HepG2 (cell line): ENCODE measurements around the gene MARCHF9. TPM values are rescaled to one million over a fixed set of nuclear protein-coding genes. Genes with fewer than 3 reads are reported as not detected.

Experiments used
- CTCF ChIP-seq: sonication (generic); formaldehyde crosslinking; IDR thresholded peaks from 2 replicates; pipeline ENCODE4 v1.5.0; 2020; ENCODE audit warnings: mild to moderate bottlenecking, missing genetic modification reagents, moderate library complexity
- EP300 ChIP-seq, 3 experiments: sonication (generic) in 1 of 3; formaldehyde crosslinking in 1 of 3; IDR thresholded peaks; 2 replicates each; pipeline versions ENCODE4 v1.5.1 to v1.6.1; 2011 to 2020; ENCODE audit warnings: low read depth in 2 of 3, low read length in 2 of 3, borderline replicate concordance in 1 of 3, improper control_type of control experiment in 1 of 3, mild to moderate bottlenecking in 1 of 3, missing genetic modification reagents in 1 of 3, moderate library complexity in 1 of 3
- GMEB2 ChIP-seq: IDR thresholded peaks from 2 replicates; pipeline ENCODE4 v1.6.1; 2016; ENCODE audit warnings: missing biosample characterization, missing genetic modification reagents, low read depth
- HOXA7 ChIP-seq: sonication (generic); formaldehyde crosslinking; IDR thresholded peaks from 2 replicates; pipeline ENCODE4 v1.8.1; 2022; ENCODE audit warnings: mild to moderate bottlenecking, missing genetic modification reagents, moderate library complexity
- HOXA9 ChIP-seq: sonication (generic); formaldehyde crosslinking; IDR thresholded peaks from 2 replicates; pipeline ENCODE4 v1.8.1; 2022; ENCODE audit warnings: missing genetic modification reagents, mild to moderate bottlenecking, moderate library complexity, borderline replicate concordance
- MAF1 ChIP-seq: sonication (generic); formaldehyde crosslinking; IDR thresholded peaks from 2 replicates; pipeline ENCODE4 v1.5.0; 2020; ENCODE audit warnings: missing genetic modification reagents, borderline replicate concordance
- MIXL1 ChIP-seq: IDR thresholded peaks from 2 replicates; pipeline ENCODE4 v1.6.1; 2016
- NR0B2 ChIP-seq: sonication (generic); formaldehyde crosslinking; IDR thresholded peaks from 2 replicates; pipeline ENCODE4 v1.4.0; 2020; ENCODE audit warnings: mild to moderate bottlenecking, missing genetic modification reagents
- POLR2G ChIP-seq: fragments of 200-400 bp; formaldehyde crosslinking; IDR thresholded peaks from 2 replicates; pipeline ENCODE4 v1.6.1; 2018; ENCODE audit warnings: mild to moderate bottlenecking, low read depth, low read length, moderate library complexity
- RFX5 ChIP-seq: IDR thresholded peaks from 2 replicates; pipeline ENCODE4 v1.6.1; 2011; ENCODE audit warnings: low read depth, low read length, improper control_type of control experiment
- SMAD3 ChIP-seq: sonication (generic); formaldehyde crosslinking; IDR thresholded peaks from 2 replicates; pipeline ENCODE4 v1.4.0; 2020; ENCODE audit warnings: missing genetic modification reagents
- STAG1 ChIP-seq: sonication (generic); formaldehyde crosslinking; IDR thresholded peaks from 2 replicates; pipeline ENCODE4 v1.4.0; 2020; ENCODE audit warnings: missing genetic modification reagents
- TFDP2 ChIP-seq: sonication (generic); formaldehyde crosslinking; IDR thresholded peaks from 2 replicates; pipeline ENCODE4 v1.4.0; 2020; ENCODE audit warnings: missing genetic modification reagents
- ZFY ChIP-seq: sonication (generic); formaldehyde crosslinking; IDR thresholded peaks from 2 replicates; pipeline ENCODE4 v1.4.0; 2020; ENCODE audit warnings: missing genetic modification reagents
- ZNF234 ChIP-seq: sonication (generic); formaldehyde crosslinking; conservative IDR thresholded peaks from 2 replicates; pipeline ENCODE4 v1.5.1; 2020; ENCODE audit warnings: mild to moderate bottlenecking, missing genetic modification reagents
- ZNF263 ChIP-seq: sonication (generic); formaldehyde crosslinking; IDR thresholded peaks from 2 replicates; pipeline ENCODE4 v1.4.0; 2020; ENCODE audit warnings: missing genetic modification reagents
- ZNF614 ChIP-seq: IDR thresholded peaks from 2 replicates; pipeline ENCODE4 v1.6.1; 2018; ENCODE audit warnings: missing biosample characterization, missing genetic modification reagents, inconsistent platforms, borderline replicate concordance
- ZSCAN9 ChIP-seq: IDR thresholded peaks from 2 replicates; pipeline ENCODE4 v1.6.1; 2016; ENCODE audit warnings: borderline replicate concordance
- polyA plus RNA-seq, 8 experiments: library from polyadenylated mRNA; depleted of rRNA in 3 of 8; stranded (reverse) in 7 of 8; unstranded in 1 of 8; fragments of >200 nt; fragmentation: Illumina TruSeq in 4 of 8; extraction: Trizol in 4 of 8; gene quantifications; 2 replicates each; pipeline versions ENCODE4 v1.2.1 to v1.2.3, GENCODE V29; 2011 to 2016; ENCODE audit warnings: low read depth in 4 of 8, missing spikeins in 1 of 8, mixed read lengths in 1 of 8; ENCODE audit not compliant: insufficient read depth in 1 of 8
- total RNA-seq, 5 experiments: library from RNA; depleted of rRNA; stranded (reverse); fragments of >200 nt; fragmentation: Illumina TruSeq; extraction: Trizol; gene quantifications; 2 replicates each; pipeline ENCODE4 v1.2.3, GENCODE V29; 2016; ENCODE audit warnings: low read depth in 1 of 5

The MARCHF9 gene
- total and polyA plus RNA-seq, 2 of the 13 experiments (the other 11 are each of a cell fraction or from before 2014, with no cell fraction given): 5.7 to 9.6 TPM

GRCh38 chr12:57782608-57783465 is 27.9 kb downstream of the MARCHF9 start, which contains the start of gene TSFM (continued):
- TF ChIP-seq POLR2G: peak; percentile 96
- TF ChIP-seq RFX5: no peak
- peak; percentile 94 for TF ChIP-seq CTCF
- TF ChIP-seq MIXL1 (CRISPR knock-in tag): peak; percentile 71; the same call in 1 of the 2 replicates
- peak; percentile 98 for TF ChIP-seq SMAD3 (CRISPR knock-in tag)
- TF ChIP-seq ZFY (CRISPR knock-in tag): peak; percentile 79
- TF ChIP-seq ZNF614: peak; percentile 95
- TF ChIP-seq GMEB2 (CRISPR knock-in tag): peak; percentile 26; the same call in 1 of the 2 replicates
- peak; percentile 87; the same call in 1 of the 2 replicates for TF ChIP-seq MAF1 (CRISPR knock-in tag)
- 0 out of 2 replicates have a peak, but pooled peaks have one; percentile 48 for TF ChIP-seq ZNF234 (CRISPR knock-in tag)
- peak; percentile 72 for TF ChIP-seq TFDP2 (CRISPR knock-in tag)
- no peak for TF ChIP-seq HOXA9 (CRISPR knock-in tag)
- peak; percentile 91; the same call in 1 of the 2 replicates for TF ChIP-seq NR0B2
- 0 out of 2 replicates have a peak, but pooled peaks have one; percentile 20 for TF ChIP-seq ZNF263 (CRISPR knock-in tag)
- TF ChIP-seq ZSCAN9 (CRISPR knock-in tag): peak; percentile 51; the same call in 1 of the 2 replicates
- TF ChIP-seq STAG1 (CRISPR knock-in tag): peak; percentile 56
- TF ChIP-seq EP300 (IDR thresholded peaks at IDR 0.05; ENCODE audit: low read depth in 2 of 2, low read length in 2 of 2): peak in 1 of 2 experiments; percentile 21; a peak in 1 of 4 replicates
- peak; percentile 35; the same call in 1 of the 2 replicates for TF ChIP-seq EP300 (CRISPR knock-in tag; IDR thresholded peaks at IDR 0.05; ENCODE audit: borderline replicate concordance)
- TF ChIP-seq HOXA7 (CRISPR knock-in tag): no peak
